Parathyroid adenoma (tissue), 2 donors: ENCODE data around the gene DHX32.
A peak's percentile ranks its signal among the peaks of the same experiment; 100 is the strongest.
"Not testable (repeated sequence)": the region's sequence is repeated elsewhere in the genome, so short reads cannot be mapped to it uniquely, and the experiment has no call there.

Experiments
- H2AFZ ChIP-seq: fragments of 300-600 bp; sonication (generic); one replicate; pipeline ENCODE4 v1.7.0; 2017; ENCODE audit warnings: antibody characterized with exemption, mild to moderate bottlenecking
- H3K27ac ChIP-seq: fragments of 300-600 bp; sonication (generic); one replicate; pipeline ENCODE4 v1.7.0; 2017
- H3K27me3 ChIP-seq: fragments of 300-600 bp; sonication (generic); one replicate; pipeline ENCODE4 v1.7.0; 2017; ENCODE audit warnings: low read length; ENCODE audit not compliant: control insufficient read depth, insufficient read depth
- H3K36me3 ChIP-seq: fragments of 300-600 bp; sonication (generic); one replicate; pipeline ENCODE4 v1.7.0; 2017; ENCODE audit warnings: low read length; ENCODE audit not compliant: control insufficient read depth, insufficient read depth
- H3K4me1 ChIP-seq: fragments of 300-600 bp; sonication (generic); one replicate; pipeline ENCODE4 v1.7.0; 2017; ENCODE audit warnings: control low read depth
- H3K4me2 ChIP-seq: fragments of 300-600 bp; sonication (generic); one replicate; pipeline ENCODE4 v1.7.0; 2017; ENCODE audit warnings: low read length
- H3K4me3 ChIP-seq: fragments of 300-600 bp; sonication (generic); one replicate; pipeline ENCODE4 v1.7.0; 2017; ENCODE audit warnings: low read depth, low read length
- H3K79me2 ChIP-seq: fragments of 300-600 bp; sonication (generic); one replicate; pipeline ENCODE4 v1.7.0; 2017; ENCODE audit warnings: control low read depth
- H3K9ac ChIP-seq: fragments of 300-600 bp; sonication (generic); one replicate; pipeline ENCODE4 v1.7.0; 2017; ENCODE audit warnings: mild to moderate bottlenecking
- H3K9me3 ChIP-seq: fragments of 300-600 bp; sonication (generic); one replicate; pipeline ENCODE4 v1.7.0; 2017; ENCODE audit warnings: low read length; ENCODE audit not compliant: control insufficient read depth
- CTCF ChIP-seq: fragments of 300-600 bp; sonication (generic); IDR thresholded peaks from one replicate; pipeline ENCODE4 v1.7.0; 2017; ENCODE audit warnings: antibody characterized with exemption, mild to moderate bottlenecking
- donor health status: primary hyperparathyroidism.

Gene DHX32

GRCh38 chr10:125895130-125896087, 14.3 kb upstream of the DHX32 start:
- H3K36me3 ChIP-seq, H3K9me3 ChIP-seq, H3K27me3 ChIP-seq, H3K9ac ChIP-seq, H3K79me2 ChIP-seq, H3K4me1 ChIP-seq: not testable (repeated sequence)
- Histone ChIP-seq H3K27ac (peak overlapping the region; percentile 61), H3K4me2 (peak overlapping the region; percentile 54), H3K4me3 (peak overlapping the region; percentile 44), H2AFZ (peak overlapping the region; percentile 76)

GRCh38 chr10:125894176-125894575, 13.1 kb upstream of the DHX32 start:
- not testable (repeated sequence) for H2AFZ ChIP-seq, H3K4me1 ChIP-seq, H3K4me3 ChIP-seq, H3K9me3 ChIP-seq, H3K9ac ChIP-seq, H3K27me3 ChIP-seq, H3K36me3 ChIP-seq, H3K4me2 ChIP-seq, H3K27ac ChIP-seq
- H3K79me2 ChIP-seq: peaks cover 15% of the 10 kb centered on the region

DNA sequence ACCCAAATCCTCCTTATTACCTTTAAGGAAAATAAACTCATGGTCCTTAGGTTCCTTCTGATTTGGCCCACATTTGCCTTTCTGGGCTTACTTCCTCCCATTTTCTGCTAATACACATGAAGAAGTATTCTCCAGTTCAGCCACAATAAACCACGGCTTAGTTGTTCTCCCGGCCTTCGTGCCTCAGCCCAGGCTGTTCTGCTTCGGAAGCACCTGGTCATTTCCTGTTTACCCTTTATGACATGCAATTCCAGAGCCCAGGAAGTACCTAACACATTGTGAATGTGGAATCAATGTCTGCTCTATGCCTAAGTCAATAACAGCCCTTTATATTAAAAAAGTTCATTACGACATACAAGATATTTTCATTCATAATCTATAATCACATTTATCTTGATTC, 11.3 kb upstream of the DHX32 start:
- H3K9me3 ChIP-seq, H3K27me3 ChIP-seq, H3K27ac ChIP-seq, H3K36me3 ChIP-seq, H3K4me2 ChIP-seq, H2AFZ ChIP-seq, H3K4me1 ChIP-seq, H3K4me3 ChIP-seq, H3K9ac ChIP-seq: not testable (repeated sequence)
- peaks cover 16% of the 10 kb centered on the region for H3K79me2 ChIP-seq

DNA sequence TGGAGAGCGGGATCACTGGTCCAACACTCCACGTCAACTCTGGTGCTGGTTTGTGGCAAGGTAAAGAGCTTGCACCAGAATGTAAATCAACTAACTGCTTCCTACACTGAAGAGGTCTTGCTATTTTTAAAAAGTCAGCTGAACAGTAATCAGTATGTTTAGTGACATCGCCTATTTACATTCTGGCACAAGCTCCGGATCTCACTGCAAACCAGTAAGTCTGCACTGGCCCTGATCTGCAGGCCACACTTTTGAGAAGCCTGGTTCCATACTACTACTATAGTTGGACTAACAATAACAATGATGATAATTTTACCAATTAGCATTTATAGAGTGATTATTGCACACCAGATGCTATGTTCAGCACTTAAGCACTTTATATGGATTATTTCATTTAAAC, 8.3 kb upstream of the DHX32 start:
- not testable (repeated sequence) for H3K9me3 ChIP-seq, H2AFZ ChIP-seq, H3K4me2 ChIP-seq, H3K27me3 ChIP-seq, H3K27ac ChIP-seq, H3K4me3 ChIP-seq, H3K9ac ChIP-seq, H3K36me3 ChIP-seq, H3K4me1 ChIP-seq
- peaks cover 19% of the 10 kb centered on the region for H3K79me2 ChIP-seq

GRCh38 chr10:125886914-125887512, 5.9 kb upstream of the DHX32 start:
- H3K4me1 ChIP-seq: no peaks in the 10 kb centered on the region
- no peak for TF ChIP-seq CTCF
- peaks cover 12% of the 10 kb centered on the region for H3K79me2 ChIP-seq
- H3K27me3 ChIP-seq: no peaks in the 10 kb centered on the region
- no peak overlapping the region for H3K27ac ChIP-seq
- no peaks in the 10 kb centered on the region for H3K9me3 ChIP-seq
- H3K4me2 ChIP-seq: no peak overlapping the region
- no peak overlapping the region for H3K9ac ChIP-seq
- no peak overlapping the region for H2AFZ ChIP-seq
- H3K36me3 ChIP-seq: no peaks in the 10 kb centered on the region
- no peak overlapping the region for H3K4me3 ChIP-seq

- no peaks in the 10 kb centered on the region for H3K36me3 ChIP-seq
- peaks cover 5% of the 10 kb centered on the region for H3K79me2 ChIP-seq
- H3K27ac ChIP-seq: no peak overlapping the region
- H2AFZ ChIP-seq: no peak overlapping the region
- no peaks in the 10 kb centered on the region for H3K9me3 ChIP-seq
- H3K4me3 ChIP-seq: no peak overlapping the region
- no peak for TF ChIP-seq CTCF
- no peaks in the 10 kb centered on the region for H3K27me3 ChIP-seq
- no peak overlapping the region for H3K4me2 ChIP-seq
- H3K4me1 ChIP-seq: no peaks in the 10 kb centered on the region
- no peak overlapping the region for H3K9ac ChIP-seq
These were observed 2.1 kb upstream of the DHX32 start for GRCh38 chr10:125883211-125883610.
